Skeletal muscle satellite cell (primary cell): ENCODE measurements around the gene CRHBP.

Experiments
- H3K27me3 ChIP-seq: 2 replicates; pipeline ENCODE4 v1.7.0; 2013; ENCODE audit warnings: low read length; ENCODE audit not compliant: control insufficient read depth, insufficient read depth
- H3K36me3 ChIP-seq: 2 replicates; pipeline ENCODE4 v1.7.0; 2013; ENCODE audit warnings: mild to moderate bottlenecking, control low read depth, low read length; ENCODE audit not compliant: insufficient read depth
- H3K4me1 ChIP-seq: 2 replicates; pipeline ENCODE4 v1.7.0; 2013; ENCODE audit warnings: low read length; ENCODE audit not compliant: control insufficient read depth, insufficient read depth
- H3K4me2 ChIP-seq: 2 replicates; pipeline ENCODE4 v1.7.0; 2013; ENCODE audit warnings: mild to moderate bottlenecking, low read length
- H3K4me3 ChIP-seq: 2 replicates; pipeline ENCODE4 v1.7.0; 2013; ENCODE audit warnings: low read length
- H3K9ac ChIP-seq: 2 replicates; pipeline ENCODE4 v1.7.0; 2013; ENCODE audit warnings: mild to moderate bottlenecking, low read depth, low read length, moderate library complexity
- H3K9me3 ChIP-seq: replicated peaks from 2 replicates; pipeline ENCODE4 v1.7.0; 2013; ENCODE audit warnings: mild to moderate bottlenecking, control low read depth, low read length

The CRHBP gene

GRCh38 chr5:76960004-76960625 is 7.3 kb downstream of the CRHBP start:
- H3K4me2 ChIP-seq, result no peak overlapping the region

GRCh38 chr5:76964060-76964459 is 11.2 kb downstream of the CRHBP start:
- Histone ChIP-seq H3K4me2 (no peak overlapping the region), H3K36me3 (no peaks in the 10 kb centered on the region), H3K4me1 (peaks cover 10% of the 10 kb centered on the region), H3K4me3 (no peak overlapping the region), H3K9ac (no peak overlapping the region), H3K27me3 (peaks cover 14% of the 10 kb centered on the region), H3K9me3 (no peaks in the 10 kb centered on the region)

More at GRCh38 chr5:76960004-76960625, 7.3 kb downstream of the CRHBP start:
- peaks cover 19% of the 10 kb centered on the region for H3K4me1 ChIP-seq
- no peaks in the 10 kb centered on the region for H3K9me3 ChIP-seq
- peaks cover 10% of the 10 kb centered on the region for H3K27me3 ChIP-seq
- H3K36me3 ChIP-seq, result no peaks in the 10 kb centered on the region
- H3K4me3 ChIP-seq, result no peak overlapping the region
- no peak overlapping the region for H3K9ac ChIP-seq

- Histone ChIP-seq H3K4me2 (no peak overlapping the region), H3K4me1 (no peaks in the 10 kb centered on the region), H3K4me3 (no peak overlapping the region), H3K36me3 (no peaks in the 10 kb centered on the region), H3K27me3 (peaks cover 48% of the 10 kb centered on the region), H3K9ac (no peak overlapping the region), H3K9me3 (no peaks in the 10 kb centered on the region)
Observed at GRCh38 chr5:76971511-76971910, 18.7 kb downstream of the CRHBP start.

- no peaks in the 10 kb centered on the region for H3K36me3 ChIP-seq
- H3K27me3 ChIP-seq, result peaks cover 48% of the 10 kb centered on the region
- H3K9ac ChIP-seq, result no peak overlapping the region
- no peaks in the 10 kb centered on the region for H3K9me3 ChIP-seq
- H3K4me1 ChIP-seq, result no peaks in the 10 kb centered on the region
- H3K4me3 ChIP-seq, result no peak overlapping the region
- H3K4me2 ChIP-seq, result no peak overlapping the region
Observed at GRCh38 chr5:76972689-76973088, 19.8 kb downstream of the CRHBP start.

GRCh38 chr5:76974785-76975184 is 21.9 kb downstream of the CRHBP start:
- H3K27me3 ChIP-seq, result peaks cover 41% of the 10 kb centered on the region
- H3K9ac ChIP-seq, result no peak overlapping the region
- H3K9me3 ChIP-seq, result no peaks in the 10 kb centered on the region
- H3K4me1 ChIP-seq, result no peaks in the 10 kb centered on the region
- no peak overlapping the region for H3K4me3 ChIP-seq
- H3K36me3 ChIP-seq, result no peaks in the 10 kb centered on the region
- no peak overlapping the region for H3K4me2 ChIP-seq

GRCh38 chr5:76978869-76979268 is 26.0 kb downstream of the CRHBP start:
- H3K36me3 ChIP-seq, result no peaks in the 10 kb centered on the region
- no peaks in the 10 kb centered on the region for H3K4me1 ChIP-seq
- H3K9ac ChIP-seq, result no peak overlapping the region
- H3K9me3 ChIP-seq, result no peaks in the 10 kb centered on the region
- H3K4me3 ChIP-seq, result no peak overlapping the region
- H3K27me3 ChIP-seq, result peaks cover 24% of the 10 kb centered on the region
- H3K4me2 ChIP-seq, result no peak overlapping the region

GRCh38 chr5:76980518-76981144 is 27.8 kb downstream of the CRHBP start:
- Histone ChIP-seq H3K36me3 (no peaks in the 10 kb centered on the region), H3K9ac (no peak overlapping the region), H3K4me3 (no peak overlapping the region), H3K4me2 (no peak overlapping the region), H3K27me3 (peaks cover 15% of the 10 kb centered on the region), H3K4me1 (no peaks in the 10 kb centered on the region), H3K9me3 (no peaks in the 10 kb centered on the region)

GRCh38 chr5:76982450-76982849 is 29.6 kb downstream of the CRHBP start:
- H3K4me1 ChIP-seq, result no peaks in the 10 kb centered on the region
- peaks cover 13% of the 10 kb centered on the region for H3K27me3 ChIP-seq
- no peak overlapping the region for H3K4me3 ChIP-seq
- no peak overlapping the region for H3K4me2 ChIP-seq
- H3K9me3 ChIP-seq, result no peaks in the 10 kb centered on the region
- no peak overlapping the region for H3K9ac ChIP-seq
- H3K36me3 ChIP-seq, result no peaks in the 10 kb centered on the region

- Histone ChIP-seq H3K4me1 (no peaks in the 10 kb centered on the region), H3K36me3 (no peaks in the 10 kb centered on the region), H3K4me3 (no peak overlapping the region), H3K9me3 (no peaks in the 10 kb centered on the region), H3K27me3 (peaks cover 12% of the 10 kb centered on the region), H3K9ac (no peak overlapping the region), H3K4me2 (no peak overlapping the region)
Observed at GRCh38 chr5:76983468-76983867, 30.6 kb downstream of the CRHBP start.

GRCh38 chr5:76986825-76987526 is 34.1 kb downstream of the CRHBP start:
- Histone ChIP-seq H3K36me3 (no peaks in the 10 kb centered on the region), H3K27me3 (peaks cover 11% of the 10 kb centered on the region), H3K4me1 (no peaks in the 10 kb centered on the region), H3K9me3 (no peaks in the 10 kb centered on the region), H3K4me2 (no peak overlapping the region), H3K9ac (no peak overlapping the region), H3K4me3 (no peak overlapping the region)

GRCh38 chr5:76990899-76991459 is 38.1 kb downstream of the CRHBP start:
- Histone ChIP-seq H3K36me3 (no peaks in the 10 kb centered on the region), H3K4me2 (no peak overlapping the region), H3K4me1 (no peaks in the 10 kb centered on the region), H3K9ac (no peak overlapping the region), H3K9me3 (no peaks in the 10 kb centered on the region), H3K27me3 (peaks cover 11% of the 10 kb centered on the region), H3K4me3 (no peak overlapping the region)
